Measurements from ENCODE around the gene ACACA.

DNA sequence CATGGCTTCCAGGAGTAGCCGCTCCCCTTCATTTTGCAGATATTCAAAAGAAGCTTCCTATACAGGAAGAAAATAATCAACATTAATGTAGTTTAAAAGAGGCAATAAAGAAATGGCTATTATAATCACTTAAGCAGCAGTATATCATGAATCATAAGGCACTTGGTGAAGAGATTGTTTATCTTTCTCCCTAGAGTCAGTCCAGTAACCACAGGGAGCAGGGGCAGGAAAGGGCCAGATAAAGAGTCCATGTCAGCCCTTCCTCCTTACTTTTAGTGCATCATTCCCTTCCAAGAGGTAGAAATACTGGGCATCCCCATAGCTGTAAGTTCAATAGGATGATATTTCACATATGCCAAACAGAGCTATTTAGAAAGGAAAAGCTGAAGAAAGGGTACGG lies 215.4 kb downstream of the ACACA start:
- TF ChIP-seq, protein P1, sequence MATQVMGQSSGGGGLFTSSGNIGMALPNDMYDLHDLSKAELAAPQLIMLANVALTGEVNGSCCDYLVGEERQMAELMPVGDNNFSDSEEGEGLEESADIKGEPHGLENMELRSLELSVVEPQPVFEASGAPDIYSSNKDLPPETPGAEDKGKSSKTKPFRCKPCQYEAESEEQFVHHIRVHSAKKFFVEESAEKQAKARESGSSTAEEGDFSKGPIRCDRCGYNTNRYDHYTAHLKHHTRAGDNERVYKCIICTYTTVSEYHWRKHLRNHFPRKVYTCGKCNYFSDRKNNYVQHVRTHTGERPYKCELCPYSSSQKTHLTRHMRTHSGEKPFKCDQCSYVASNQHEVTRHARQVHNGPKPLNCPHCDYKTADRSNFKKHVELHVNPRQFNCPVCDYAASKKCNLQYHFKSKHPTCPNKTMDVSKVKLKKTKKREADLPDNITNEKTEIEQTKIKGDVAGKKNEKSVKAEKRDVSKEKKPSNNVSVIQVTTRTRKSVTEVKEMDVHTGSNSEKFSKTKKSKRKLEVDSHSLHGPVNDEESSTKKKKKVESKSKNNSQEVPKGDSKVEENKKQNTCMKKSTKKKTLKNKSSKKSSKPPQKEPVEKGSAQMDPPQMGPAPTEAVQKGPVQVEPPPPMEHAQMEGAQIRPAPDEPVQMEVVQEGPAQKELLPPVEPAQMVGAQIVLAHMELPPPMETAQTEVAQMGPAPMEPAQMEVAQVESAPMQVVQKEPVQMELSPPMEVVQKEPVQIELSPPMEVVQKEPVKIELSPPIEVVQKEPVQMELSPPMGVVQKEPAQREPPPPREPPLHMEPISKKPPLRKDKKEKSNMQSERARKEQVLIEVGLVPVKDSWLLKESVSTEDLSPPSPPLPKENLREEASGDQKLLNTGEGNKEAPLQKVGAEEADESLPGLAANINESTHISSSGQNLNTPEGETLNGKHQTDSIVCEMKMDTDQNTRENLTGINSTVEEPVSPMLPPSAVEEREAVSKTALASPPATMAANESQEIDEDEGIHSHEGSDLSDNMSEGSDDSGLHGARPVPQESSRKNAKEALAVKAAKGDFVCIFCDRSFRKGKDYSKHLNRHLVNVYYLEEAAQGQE (IDR thresholded peaks at IDR 0.05; ENCODE audit: unreplicated experiment): no peak
- TF ChIP-seq, protein P2, sequence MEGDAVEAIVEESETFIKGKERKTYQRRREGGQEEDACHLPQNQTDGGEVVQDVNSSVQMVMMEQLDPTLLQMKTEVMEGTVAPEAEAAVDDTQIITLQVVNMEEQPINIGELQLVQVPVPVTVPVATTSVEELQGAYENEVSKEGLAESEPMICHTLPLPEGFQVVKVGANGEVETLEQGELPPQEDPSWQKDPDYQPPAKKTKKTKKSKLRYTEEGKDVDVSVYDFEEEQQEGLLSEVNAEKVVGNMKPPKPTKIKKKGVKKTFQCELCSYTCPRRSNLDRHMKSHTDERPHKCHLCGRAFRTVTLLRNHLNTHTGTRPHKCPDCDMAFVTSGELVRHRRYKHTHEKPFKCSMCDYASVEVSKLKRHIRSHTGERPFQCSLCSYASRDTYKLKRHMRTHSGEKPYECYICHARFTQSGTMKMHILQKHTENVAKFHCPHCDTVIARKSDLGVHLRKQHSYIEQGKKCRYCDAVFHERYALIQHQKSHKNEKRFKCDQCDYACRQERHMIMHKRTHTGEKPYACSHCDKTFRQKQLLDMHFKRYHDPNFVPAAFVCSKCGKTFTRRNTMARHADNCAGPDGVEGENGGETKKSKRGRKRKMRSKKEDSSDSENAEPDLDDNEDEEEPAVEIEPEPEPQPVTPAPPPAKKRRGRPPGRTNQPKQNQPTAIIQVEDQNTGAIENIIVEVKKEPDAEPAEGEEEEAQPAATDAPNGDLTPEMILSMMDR (conservative IDR thresholded peaks at IDR 0.05; ENCODE audit: low read depth in 2 of 2): no peak
- no peak for TF ChIP-seq CREB1 (CRISPR knock-in tag; IDR thresholded peaks at IDR 0.05; ENCODE audit: low read depth)

Data from GM23338 (cell line).